Natural killer cell (primary cell): ENCODE data around the gene TIGD2. TPM values are rescaled to one million over a fixed set of nuclear protein-coding genes. Genes with fewer than 3 reads are reported as not detected.
"Not testable (repeated sequence)": the region's sequence is repeated elsewhere in the genome, so short reads cannot be mapped to it uniquely, and the experiment has no call there.

ENCODE experiments used
- ATAC-seq, 3 donors: fragments of 150-1000 bp in 2 of 3; fragments of 200-7000 bp in 1 of 3; cut with Tn5 transposase; 1 replicate in 1 of 3; 2 replicates in 2 of 3; pipeline ENCODE4 v1.10.0; 2021; ENCODE audit warnings: mild to moderate bottlenecking in 2 of 3, moderate library complexity in 2 of 3
- DNase-seq, 2 donors: peaks; one replicate each; pipeline versions ENCODE4 v3.0.0 to v3.0.0-alpha.2; 2013 to 2021; ENCODE audit warnings: mixed read lengths in 1 of 2
- H3K27ac ChIP-seq: one replicate; pipeline ENCODE4 v1.5.1; 2013; ENCODE audit warnings: mild to moderate bottlenecking, low read length
- H3K27me3 ChIP-seq: one replicate; pipeline ENCODE4 v1.6.1; 2013; ENCODE audit warnings: low read length; ENCODE audit not compliant: control insufficient read depth, insufficient read depth
- H3K36me3 ChIP-seq: one replicate; pipeline ENCODE4 v1.6.1; 2013; ENCODE audit warnings: low read length; ENCODE audit not compliant: control insufficient read depth, insufficient read depth
- H3K4me1 ChIP-seq: one replicate; pipeline ENCODE4 v1.6.1; 2013; ENCODE audit warnings: low read length; ENCODE audit not compliant: control insufficient read depth, insufficient read depth
- H3K4me3 ChIP-seq: one replicate; pipeline ENCODE4 v1.5.1; 2013; ENCODE audit warnings: low read length
- H3K9me3 ChIP-seq: one replicate; pipeline ENCODE4 v1.6.1; 2013; ENCODE audit warnings: low read length; ENCODE audit not compliant: control insufficient read depth, insufficient read depth
- H3K27ac Mint-ChIP-seq, 2 donors: one replicate each; pipeline ENCODE4 v1.8.0; 2022; ENCODE audit warnings: mild to moderate bottlenecking in 2 of 2, mixed read lengths in 2 of 2, moderate library complexity in 1 of 2
- H3K27me3 Mint-ChIP-seq, 2 donors: one replicate each; pipeline ENCODE4 v1.8.0; 2022; ENCODE audit warnings: low read depth in 2 of 2, mixed read lengths in 2 of 2
- H3K36me3 Mint-ChIP-seq: one replicate; pipeline ENCODE4 v1.8.0; 2022; ENCODE audit warnings: mixed read lengths
- H3K4me1 Mint-ChIP-seq, 2 donors: one replicate each; pipeline ENCODE4 v1.8.0; 2022; ENCODE audit warnings: mixed read lengths in 2 of 2
- H3K4me3 Mint-ChIP-seq: one replicate; pipeline ENCODE4 v1.8.0; 2022; ENCODE audit warnings: mild to moderate bottlenecking, moderate library complexity, mixed read lengths
- H3K9me3 Mint-ChIP-seq, 2 donors: one replicate each; pipeline ENCODE4 v1.8.0; 2022; ENCODE audit warnings: mixed read lengths in 2 of 2
- CTCF ChIP-seq: fragments of 200-600 bp; IDR thresholded peaks from one replicate; pipeline ENCODE4 v1.8.0; 2022; ENCODE audit warnings: antibody characterized with exemption
- WGBS: methylation state at CpG from one replicate; pipeline ENCODE4 v1.1.7; 2013; ENCODE audit warnings: missing lambda C conversion rate; ENCODE audit not compliant: insufficient coverage; 5-methylcytosine and 5-hydroxymethylcytosine counted together
- intact Hi-C: fragments of 100-400 bp; cut with micrococcal nuclease; formaldehyde crosslinking; loops from one replicate; pipeline ENCODE4 v1.14.2; 2022
- total RNA-seq, 4 donors: library from RNA; stranded (reverse); fragments of 120-200 nt in 1 of 4; gene quantifications; one replicate each; pipeline versions ENCODE4 v1.2.3 to v1.2.4, GENCODE V29; 2013 to 2022

Gene TIGD2
- total RNA-seq, 3 donors from 2014 or later (not counting 1 experiment from before 2014, with no cell fraction given) = 3.2 to 7.6 (median 5.1) TPM

GRCh38 chr4:89140168-89140759 is 28.9 kb downstream of the TIGD2 start:
- Histone ChIP-seq H3K36me3 (no peaks in the 10 kb centered on the region), H3K9me3 (no peaks in the 10 kb centered on the region), H3K4me1 (no peaks in the 10 kb centered on the region), H3K27me3 (no peaks in the 10 kb centered on the region), H3K4me3 (no peak overlapping the region), H3K27ac (no peak overlapping the region)
- DNase-seq (no peak), ATAC-seq (no peak)
- TF ChIP-seq CTCF = no peak
- WGBS = 95% methylated on average over 6 of the region's 6 CpGs
- no peak overlapping the region for H3K27ac Mint-ChIP-seq
- no peaks in the 10 kb centered on the region for H3K4me1 Mint-ChIP-seq
- no peaks in the 10 kb centered on the region for H3K9me3 Mint-ChIP-seq
- peaks cover 3 to 7% of the 10 kb centered on the region in 2 donors for H3K27me3 Mint-ChIP-seq
- H3K36me3 Mint-ChIP-seq = no peaks in the 10 kb centered on the region
- H3K4me3 Mint-ChIP-seq = no peak overlapping the region
- intact Hi-C loops = no loop called here

- Mint-ChIP-seq H3K27ac (no peak overlapping the region), H3K27me3 (peaks cover under 1 to 7% of the 10 kb centered on the region in 2 donors), H3K4me1 (no peaks in the 10 kb centered on the region), H3K4me3 (no peak overlapping the region), H3K9me3 (no peaks in the 10 kb centered on the region), H3K36me3 (no peaks in the 10 kb centered on the region)
- no peaks in the 10 kb centered on the region for H3K36me3 ChIP-seq
- H3K9me3 ChIP-seq = no peaks in the 10 kb centered on the region
- H3K4me3 ChIP-seq = no peak overlapping the region
- DNase-seq (no peak), ATAC-seq (no peak)
- 50% methylated on average over 1 of the region's 4 CpGs for WGBS
- H3K27me3 ChIP-seq = no peaks in the 10 kb centered on the region
- TF ChIP-seq CTCF = no peak
- intact Hi-C loops = no loop called here
- H3K4me1 ChIP-seq = no peaks in the 10 kb centered on the region
- H3K27ac ChIP-seq = no peak overlapping the region
Observed at GRCh38 chr4:89142691-89143669, 31.6 kb downstream of the TIGD2 start.

- H3K4me3 Mint-ChIP-seq, H3K27me3 Mint-ChIP-seq, H3K36me3 Mint-ChIP-seq, H3K9me3 Mint-ChIP-seq, ATAC-seq, H3K4me1 Mint-ChIP-seq, H3K9me3 ChIP-seq, H3K27ac ChIP-seq, H3K4me1 ChIP-seq, H3K4me3 ChIP-seq, H3K36me3 ChIP-seq, intact Hi-C loops, H3K27me3 ChIP-seq, H3K27ac Mint-ChIP-seq, DNase-seq: not testable (repeated sequence)
- 92% methylated on average over 1 of the region's 1 CpG for WGBS
Observed at GRCh38 chr4:89144652-89145051, 33.3 kb downstream of the TIGD2 start.

GRCh38 chr4:89146196-89146595 is 34.9 kb downstream of the TIGD2 start:
- Mint-ChIP-seq H3K9me3 (no peaks in the 10 kb centered on the region), H3K4me3 (no peak overlapping the region), H3K27ac (no peak overlapping the region), H3K4me1 (no peaks in the 10 kb centered on the region), H3K36me3 (no peaks in the 10 kb centered on the region), H3K27me3 (no peaks in the 10 kb centered on the region)
- Histone ChIP-seq H3K27ac (no peak overlapping the region), H3K4me3 (no peak overlapping the region), H3K9me3 (no peaks in the 10 kb centered on the region), H3K4me1 (no peaks in the 10 kb centered on the region), H3K36me3 (no peaks in the 10 kb centered on the region), H3K27me3 (no peaks in the 10 kb centered on the region)
- 92% methylated on average over 2 of the region's 2 CpGs for WGBS
- no peak for TF ChIP-seq CTCF
- intact Hi-C loops = no loop called here
- ATAC-seq (no peak), DNase-seq (no peak)
